Natural killer cell (primary cell): ENCODE data around the gene TOP3B. TPM values are rescaled to one million over a fixed set of nuclear protein-coding genes. Genes with fewer than 3 reads are reported as not detected.

Experiments
- ATAC-seq, 3 donors: fragments of 150-1000 bp in 2 of 3; fragments of 200-7000 bp in 1 of 3; cut with Tn5 transposase; 1 replicate in 1 of 3; 2 replicates in 2 of 3; pipeline ENCODE4 v1.10.0; 2021; ENCODE audit warnings: mild to moderate bottlenecking in 2 of 3, moderate library complexity in 2 of 3
- DNase-seq, 2 donors: peaks; one replicate each; pipeline versions ENCODE4 v3.0.0 to v3.0.0-alpha.2; 2013 to 2021; ENCODE audit warnings: mixed read lengths in 1 of 2
- H3K27ac ChIP-seq: one replicate; pipeline ENCODE4 v1.5.1; 2013; ENCODE audit warnings: mild to moderate bottlenecking, low read length
- H3K27me3 ChIP-seq: one replicate; pipeline ENCODE4 v1.6.1; 2013; ENCODE audit warnings: low read length; ENCODE audit not compliant: control insufficient read depth, insufficient read depth
- H3K36me3 ChIP-seq: one replicate; pipeline ENCODE4 v1.6.1; 2013; ENCODE audit warnings: low read length; ENCODE audit not compliant: control insufficient read depth, insufficient read depth
- H3K4me1 ChIP-seq: one replicate; pipeline ENCODE4 v1.6.1; 2013; ENCODE audit warnings: low read length; ENCODE audit not compliant: control insufficient read depth, insufficient read depth
- H3K4me3 ChIP-seq: one replicate; pipeline ENCODE4 v1.5.1; 2013; ENCODE audit warnings: low read length
- H3K9me3 ChIP-seq: one replicate; pipeline ENCODE4 v1.6.1; 2013; ENCODE audit warnings: low read length; ENCODE audit not compliant: control insufficient read depth, insufficient read depth
- H3K27ac Mint-ChIP-seq, 2 donors: one replicate each; pipeline ENCODE4 v1.8.0; 2022; ENCODE audit warnings: mild to moderate bottlenecking in 2 of 2, mixed read lengths in 2 of 2, moderate library complexity in 1 of 2
- H3K27me3 Mint-ChIP-seq, 2 donors: one replicate each; pipeline ENCODE4 v1.8.0; 2022; ENCODE audit warnings: low read depth in 2 of 2, mixed read lengths in 2 of 2
- H3K36me3 Mint-ChIP-seq: one replicate; pipeline ENCODE4 v1.8.0; 2022; ENCODE audit warnings: mixed read lengths
- H3K4me1 Mint-ChIP-seq, 2 donors: one replicate each; pipeline ENCODE4 v1.8.0; 2022; ENCODE audit warnings: mixed read lengths in 2 of 2
- H3K4me3 Mint-ChIP-seq: one replicate; pipeline ENCODE4 v1.8.0; 2022; ENCODE audit warnings: mild to moderate bottlenecking, moderate library complexity, mixed read lengths
- H3K9me3 Mint-ChIP-seq, 2 donors: one replicate each; pipeline ENCODE4 v1.8.0; 2022; ENCODE audit warnings: mixed read lengths in 2 of 2
- WGBS: methylation state at CpG from one replicate; pipeline ENCODE4 v1.1.7; 2013; ENCODE audit warnings: missing lambda C conversion rate; ENCODE audit not compliant: insufficient coverage; 5-methylcytosine and 5-hydroxymethylcytosine counted together
- intact Hi-C: fragments of 100-400 bp; cut with micrococcal nuclease; formaldehyde crosslinking; loops from one replicate; pipeline ENCODE4 v1.14.2; 2022
- total RNA-seq, 4 donors: library from RNA; stranded (reverse); fragments of 120-200 nt in 1 of 4; gene quantifications; one replicate each; pipeline versions ENCODE4 v1.2.3 to v1.2.4, GENCODE V29; 2013 to 2022
- TF ChIP-seq, protein P1 (sequence below): fragments of 200-600 bp; IDR thresholded peaks from one replicate; pipeline ENCODE4 v1.8.0; 2022; ENCODE audit warnings: antibody characterized with exemption

TOP3B gene
- total RNA-seq, 3 donors from 2014 or later (not counting 1 experiment from before 2014, with no cell fraction given), result 45.8 to 66.0 (median 62.7) TPM

DNA sequence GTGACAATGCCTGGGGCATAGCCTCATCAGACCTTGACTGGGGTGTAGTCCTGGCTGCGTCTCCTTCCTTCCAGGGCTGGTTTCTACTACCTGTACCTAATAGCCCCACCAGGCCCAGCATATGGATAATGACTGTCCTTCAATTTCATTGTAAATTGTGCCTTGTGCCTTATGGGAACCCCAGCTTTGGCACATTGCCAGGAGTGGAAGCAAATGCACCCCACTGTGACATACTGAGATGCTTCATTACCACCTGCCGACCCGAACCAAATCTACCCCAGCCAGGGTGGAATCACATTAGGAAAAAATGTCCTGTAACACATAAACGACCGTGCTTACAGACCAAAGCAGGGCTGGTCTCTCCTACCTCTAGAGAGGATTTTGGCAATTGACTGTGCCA is 7.3 kb downstream of the TOP3B start:
- peaks cover 31 to 44% of the 10 kb centered on the region in 2 donors for H3K4me1 Mint-ChIP-seq
- no peak overlapping the region for H3K27ac Mint-ChIP-seq
- no peaks in the 10 kb centered on the region for H3K27me3 Mint-ChIP-seq
- no peak for ATAC-seq
- H3K36me3 Mint-ChIP-seq, result no peaks in the 10 kb centered on the region
- DNase-seq, result no peak
- TF ChIP-seq, protein P1, sequence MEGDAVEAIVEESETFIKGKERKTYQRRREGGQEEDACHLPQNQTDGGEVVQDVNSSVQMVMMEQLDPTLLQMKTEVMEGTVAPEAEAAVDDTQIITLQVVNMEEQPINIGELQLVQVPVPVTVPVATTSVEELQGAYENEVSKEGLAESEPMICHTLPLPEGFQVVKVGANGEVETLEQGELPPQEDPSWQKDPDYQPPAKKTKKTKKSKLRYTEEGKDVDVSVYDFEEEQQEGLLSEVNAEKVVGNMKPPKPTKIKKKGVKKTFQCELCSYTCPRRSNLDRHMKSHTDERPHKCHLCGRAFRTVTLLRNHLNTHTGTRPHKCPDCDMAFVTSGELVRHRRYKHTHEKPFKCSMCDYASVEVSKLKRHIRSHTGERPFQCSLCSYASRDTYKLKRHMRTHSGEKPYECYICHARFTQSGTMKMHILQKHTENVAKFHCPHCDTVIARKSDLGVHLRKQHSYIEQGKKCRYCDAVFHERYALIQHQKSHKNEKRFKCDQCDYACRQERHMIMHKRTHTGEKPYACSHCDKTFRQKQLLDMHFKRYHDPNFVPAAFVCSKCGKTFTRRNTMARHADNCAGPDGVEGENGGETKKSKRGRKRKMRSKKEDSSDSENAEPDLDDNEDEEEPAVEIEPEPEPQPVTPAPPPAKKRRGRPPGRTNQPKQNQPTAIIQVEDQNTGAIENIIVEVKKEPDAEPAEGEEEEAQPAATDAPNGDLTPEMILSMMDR, result no peak
- intact Hi-C loops, result no loop called here
- H3K4me1 ChIP-seq, result no peaks in the 10 kb centered on the region
- H3K4me3 ChIP-seq, result no peak overlapping the region
- no peak overlapping the region for H3K27ac ChIP-seq
- no peak overlapping the region for H3K4me3 Mint-ChIP-seq
- no peaks in the 10 kb centered on the region for H3K27me3 ChIP-seq
- no peaks in the 10 kb centered on the region for H3K9me3 Mint-ChIP-seq
- 92% methylated on average over 5 of the region's 5 CpGs for WGBS
- peaks cover 48% of the 10 kb centered on the region for H3K36me3 ChIP-seq
- no peaks in the 10 kb centered on the region for H3K9me3 ChIP-seq

- peaks cover 31 to 36% of the 10 kb centered on the region in 2 donors for H3K4me1 Mint-ChIP-seq
- DNase-seq (no peak), ATAC-seq (no peak)
- no peaks in the 10 kb centered on the region for H3K4me1 ChIP-seq
- H3K27ac Mint-ChIP-seq, result no peak overlapping the region
- H3K27me3 ChIP-seq, result no peaks in the 10 kb centered on the region
- H3K9me3 ChIP-seq, result no peaks in the 10 kb centered on the region
- intact Hi-C loops, result no loop called here
- TF ChIP-seq, protein P1, result no peak
- peaks cover 52% of the 10 kb centered on the region for H3K36me3 ChIP-seq
- no peaks in the 10 kb centered on the region for H3K27me3 Mint-ChIP-seq
- H3K36me3 Mint-ChIP-seq, result no peaks in the 10 kb centered on the region
- no peaks in the 10 kb centered on the region for H3K9me3 Mint-ChIP-seq
- WGBS, result 96% methylated on average over 12 of the region's 12 CpGs
- no peak overlapping the region for H3K4me3 Mint-ChIP-seq
- no peak overlapping the region for H3K4me3 ChIP-seq
- H3K27ac ChIP-seq, result no peak overlapping the region
Observed at GRCh38 chr22:21974058-21974649, 8.4 kb downstream of the TOP3B start.

- no peaks in the 10 kb centered on the region for H3K27me3 Mint-ChIP-seq
- H3K4me1 Mint-ChIP-seq, result peaks cover 22 to 23% of the 10 kb centered on the region in 2 donors
- ATAC-seq, result no peak
- TF ChIP-seq, protein P1, result no peak
- H3K27me3 ChIP-seq, result no peaks in the 10 kb centered on the region
- no peak overlapping the region for H3K27ac Mint-ChIP-seq
- H3K27ac ChIP-seq, result no peak overlapping the region
- H3K9me3 ChIP-seq, result no peaks in the 10 kb centered on the region
- DNase-seq, result no peak
- peaks cover 8% of the 10 kb centered on the region for H3K36me3 Mint-ChIP-seq
- 74% methylated on average over 6 of the region's 6 CpGs for WGBS
- no peak overlapping the region for H3K4me3 Mint-ChIP-seq
- peaks cover 60% of the 10 kb centered on the region for H3K36me3 ChIP-seq
- intact Hi-C loops, result no loop called here
- no peaks in the 10 kb centered on the region for H3K9me3 Mint-ChIP-seq
- no peaks in the 10 kb centered on the region for H3K4me1 ChIP-seq
- no peak overlapping the region for H3K4me3 ChIP-seq
Observed at GRCh38 chr22:21972806-21973205, 9.8 kb downstream of the TOP3B start.

GRCh38 chr22:21972293-21972779 is 10.3 kb downstream of the TOP3B start:
- TF ChIP-seq, protein P1, result peak; percentile 78
- intact Hi-C loops, result no loop called here
- WGBS, result 76% methylated on average over 6 of the region's 7 CpGs
- DNase-seq, result peak; percentile 42 to 70
- no peaks in the 10 kb centered on the region for H3K9me3 ChIP-seq
- peak; percentile 53 to 84 (median 74) for ATAC-seq
- no peak overlapping the region for H3K27ac Mint-ChIP-seq
- no peaks in the 10 kb centered on the region for H3K27me3 ChIP-seq
- no peak overlapping the region for H3K4me3 ChIP-seq
- no peak overlapping the region for H3K27ac ChIP-seq
- peaks cover 18 to 22% of the 10 kb centered on the region in 2 donors for H3K4me1 Mint-ChIP-seq
- H3K36me3 Mint-ChIP-seq, result peaks cover 8% of the 10 kb centered on the region
- H3K4me1 ChIP-seq, result no peaks in the 10 kb centered on the region
- peaks cover 65% of the 10 kb centered on the region for H3K36me3 ChIP-seq
- no peaks in the 10 kb centered on the region for H3K27me3 Mint-ChIP-seq
- H3K4me3 Mint-ChIP-seq, result no peak overlapping the region
- H3K9me3 Mint-ChIP-seq, result no peaks in the 10 kb centered on the region
